ENCODE measurements around the gene LCE7A. TPM values are rescaled to one million over a fixed set of nuclear protein-coding genes. Genes with fewer than 3 reads are reported as not detected.

LCE7A gene, protein sequence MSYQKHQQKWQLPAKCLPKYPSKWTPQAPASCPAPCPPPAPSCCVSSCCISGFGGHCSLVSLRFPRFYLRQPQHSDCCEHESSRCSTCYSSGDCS
- not detected for total RNA-seq
- long read RNA-seq = 0 reads

DNA sequence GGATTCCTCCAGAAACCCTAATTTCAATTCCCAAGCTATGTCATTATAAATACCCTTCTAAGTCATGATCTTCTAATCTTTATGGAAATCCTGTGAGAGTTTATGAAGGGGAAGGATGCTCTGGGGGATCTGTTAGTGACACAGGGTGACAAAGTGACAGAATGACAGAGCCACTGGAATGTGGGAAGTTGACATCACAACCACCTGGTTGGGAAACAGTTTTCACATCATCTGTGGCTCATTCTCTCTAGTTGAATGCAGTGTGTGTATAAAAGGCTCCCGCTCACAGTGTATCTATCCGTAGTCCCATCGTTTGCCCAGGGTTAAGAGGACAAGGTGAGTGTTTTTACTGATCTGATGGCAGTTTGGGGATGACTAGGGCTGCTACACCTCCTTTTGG, at the start of gene LCE7A:
TSS of gene LCE7A (plus strand) at position 301 of the 400 bp plus-strand sequence. CDS start 702 bp downstream, outside the sequence.
- ATAC-seq = no peak

DNA sequence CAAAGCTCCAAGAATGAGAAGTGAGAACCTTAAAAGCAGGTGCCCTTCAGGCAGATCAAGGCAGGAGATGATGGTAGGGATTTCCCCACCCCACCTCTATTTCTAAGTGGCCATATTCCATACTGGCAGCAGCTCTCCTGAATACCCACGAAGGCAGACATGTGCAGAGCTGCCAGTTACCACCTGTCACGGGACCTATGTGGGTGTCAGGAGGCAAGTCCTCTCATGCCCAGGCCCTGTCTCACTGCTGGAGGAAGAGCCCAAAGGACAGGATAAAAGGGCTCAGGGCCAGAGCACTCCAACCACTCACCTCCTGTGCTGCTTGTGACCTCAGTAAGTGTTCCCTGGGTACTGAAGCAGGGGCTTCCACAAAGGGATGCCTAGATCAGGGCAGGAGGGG, 48.7 kb upstream of the LCE7A start:
- H3K27ac ChIP-seq = no peak overlapping the region
- H3K9me3 ChIP-seq = no peaks in the 10 kb centered on the region
- intact Hi-C loops (cut with DNase I) = no loop called here
- H3K4me3 ChIP-seq = no peak overlapping the region
- TF ChIP-seq, protein P1, sequence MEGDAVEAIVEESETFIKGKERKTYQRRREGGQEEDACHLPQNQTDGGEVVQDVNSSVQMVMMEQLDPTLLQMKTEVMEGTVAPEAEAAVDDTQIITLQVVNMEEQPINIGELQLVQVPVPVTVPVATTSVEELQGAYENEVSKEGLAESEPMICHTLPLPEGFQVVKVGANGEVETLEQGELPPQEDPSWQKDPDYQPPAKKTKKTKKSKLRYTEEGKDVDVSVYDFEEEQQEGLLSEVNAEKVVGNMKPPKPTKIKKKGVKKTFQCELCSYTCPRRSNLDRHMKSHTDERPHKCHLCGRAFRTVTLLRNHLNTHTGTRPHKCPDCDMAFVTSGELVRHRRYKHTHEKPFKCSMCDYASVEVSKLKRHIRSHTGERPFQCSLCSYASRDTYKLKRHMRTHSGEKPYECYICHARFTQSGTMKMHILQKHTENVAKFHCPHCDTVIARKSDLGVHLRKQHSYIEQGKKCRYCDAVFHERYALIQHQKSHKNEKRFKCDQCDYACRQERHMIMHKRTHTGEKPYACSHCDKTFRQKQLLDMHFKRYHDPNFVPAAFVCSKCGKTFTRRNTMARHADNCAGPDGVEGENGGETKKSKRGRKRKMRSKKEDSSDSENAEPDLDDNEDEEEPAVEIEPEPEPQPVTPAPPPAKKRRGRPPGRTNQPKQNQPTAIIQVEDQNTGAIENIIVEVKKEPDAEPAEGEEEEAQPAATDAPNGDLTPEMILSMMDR (IDR thresholded peaks at IDR 0.05) = no peak
- H3K36me3 ChIP-seq = no peaks in the 10 kb centered on the region
- peaks cover 3% of the 10 kb centered on the region for H3K27me3 ChIP-seq
- ATAC-seq (no peak), DNase-seq (no peak)
- H3K4me1 ChIP-seq = no peaks in the 10 kb centered on the region

More for the DNA sequence above, at the start of gene LCE7A:
- no peak for DNase-seq
- TF ChIP-seq, protein P1 (IDR thresholded peaks at IDR 0.05) = no peak
- Histone ChIP-seq H3K27me3 (no peaks in the 10 kb centered on the region), H3K27ac (no peak within 1 kb of the TSS), H3K36me3 (no peaks in the 10 kb centered on the region), H3K4me1 (no peaks in the 10 kb centered on the region), H3K4me3 (no peak within 1 kb of the TSS), H3K9me3 (no peaks in the 10 kb centered on the region)
- intact Hi-C loops (cut with DNase I) = no loop called here

DNA sequence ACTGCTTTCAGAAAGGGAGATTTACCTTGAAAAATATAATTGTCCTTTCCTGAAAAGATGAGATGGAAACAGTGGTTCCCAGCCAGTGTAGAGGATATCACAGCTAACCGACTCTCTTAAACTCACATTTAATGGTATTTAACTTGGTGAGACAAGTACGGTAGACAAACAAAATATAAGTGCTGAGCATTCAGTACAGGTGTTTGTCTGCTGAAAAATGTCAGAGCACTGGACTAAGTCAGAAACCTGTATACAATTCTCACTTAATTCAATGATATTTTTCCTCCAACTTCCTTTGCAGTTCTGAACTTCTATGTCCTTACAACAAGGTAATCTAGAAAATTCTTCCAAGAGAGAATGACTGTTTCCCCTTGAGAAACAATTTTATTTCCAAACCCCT, 48.1 kb upstream of the LCE7A start, which contains the start of gene LCE1B:
TSS of gene LCE1B (plus strand) at position 301 of the 400 bp plus-strand sequence. CDS start 476 bp downstream, outside the sequence.
- intact Hi-C loops (cut with DNase I) = no loop called here
- no peak for DNase-seq

DNA sequence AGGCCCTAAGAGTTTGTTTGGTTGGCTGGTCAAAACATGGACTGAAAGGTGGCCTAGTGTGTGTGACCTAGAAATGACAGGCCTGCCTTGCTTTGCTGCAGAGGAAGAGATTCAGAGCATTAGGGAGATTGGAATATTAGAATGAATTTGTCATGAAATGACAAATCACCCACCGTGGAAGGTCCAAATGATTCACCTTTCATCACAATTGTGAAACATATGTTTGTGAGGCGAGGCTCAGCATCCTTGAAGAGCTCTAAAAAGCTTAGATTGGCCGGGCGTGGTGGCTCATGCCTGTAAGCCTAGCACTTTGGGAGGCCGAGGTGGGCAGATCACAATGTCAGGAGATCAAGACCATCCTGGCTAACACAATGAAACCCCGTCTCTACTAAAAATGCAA, 42.5 kb upstream of the LCE7A start:
- ATAC-seq (no peak), DNase-seq (no peak)
- Histone ChIP-seq H3K27me3 (no peaks in the 10 kb centered on the region), H3K36me3 (no peaks in the 10 kb centered on the region), H3K4me3 (no peak overlapping the region), H3K27ac (no peak overlapping the region), H3K9me3 (no peaks in the 10 kb centered on the region), H3K4me1 (no peaks in the 10 kb centered on the region)
- TF ChIP-seq, protein P1 (IDR thresholded peaks at IDR 0.05) = no peak
- intact Hi-C loops (cut with DNase I) = no loop called here

More for the DNA sequence above, 48.1 kb upstream of the LCE7A start, which contains the start of gene LCE1B:
- H3K36me3 ChIP-seq = no peaks in the 10 kb centered on the region
- peaks cover 3% of the 10 kb centered on the region for H3K27me3 ChIP-seq
- TF ChIP-seq, protein P1 (IDR thresholded peaks at IDR 0.05) = no peak
- H3K4me3 ChIP-seq = no peak within 1 kb of the TSS
- H3K9me3 ChIP-seq = no peaks in the 10 kb centered on the region
- no peak for ATAC-seq
- H3K4me1 ChIP-seq = no peaks in the 10 kb centered on the region
- no peak within 1 kb of the TSS for H3K27ac ChIP-seq

DNA sequence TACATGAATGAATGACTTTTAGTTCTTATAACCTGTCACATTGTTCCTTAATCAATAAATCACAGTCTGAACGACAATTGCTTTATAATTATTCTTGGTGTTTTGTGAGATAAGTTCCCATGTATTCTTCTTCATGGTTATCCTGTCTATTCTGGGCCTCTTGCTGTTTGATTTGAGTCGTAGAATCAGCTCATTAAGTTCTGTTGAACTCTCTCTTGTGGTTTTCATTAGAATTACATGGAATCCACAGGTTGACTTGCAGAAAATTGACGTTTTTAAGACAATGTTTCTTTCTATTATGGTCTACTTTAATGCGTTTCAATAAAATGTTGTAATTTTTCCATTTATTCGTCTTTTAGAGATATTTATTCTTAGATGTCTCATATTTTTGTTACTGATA, 36.5 kb upstream of the LCE7A start:
- H3K36me3 ChIP-seq = no peaks in the 10 kb centered on the region
- no peaks in the 10 kb centered on the region for H3K27me3 ChIP-seq
- ATAC-seq = no peak
- no peaks in the 10 kb centered on the region for H3K9me3 ChIP-seq
- no peaks in the 10 kb centered on the region for H3K4me1 ChIP-seq
- H3K4me3 ChIP-seq = no peak overlapping the region
- TF ChIP-seq, protein P1 (IDR thresholded peaks at IDR 0.05) = no peak
- intact Hi-C loops (cut with DNase I) = no loop called here
- no peak for DNase-seq
- H3K27ac ChIP-seq = no peak overlapping the region

DNA sequence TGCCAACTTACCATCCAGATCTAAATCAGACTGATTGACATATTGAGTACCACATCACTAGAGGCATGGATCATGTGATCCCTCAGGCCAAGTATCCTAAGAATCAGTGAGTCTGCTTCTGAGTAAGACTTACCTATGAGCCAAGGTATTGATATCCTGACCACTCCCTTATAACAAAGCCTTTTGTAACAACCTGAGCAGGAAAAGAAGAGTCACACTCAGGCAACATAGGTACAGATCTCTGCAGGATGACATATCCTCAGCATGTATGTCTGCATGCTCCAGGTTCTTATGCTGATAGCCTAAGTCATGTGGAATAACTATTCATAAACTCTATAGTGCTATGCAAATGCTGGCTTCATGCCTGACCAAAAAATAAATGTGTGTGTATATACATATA, 34.8 kb upstream of the LCE7A start:
- H3K4me1 ChIP-seq = no peaks in the 10 kb centered on the region
- H3K36me3 ChIP-seq = no peaks in the 10 kb centered on the region
- ATAC-seq (no peak), DNase-seq (no peak)
- TF ChIP-seq, protein P1 (IDR thresholded peaks at IDR 0.05) = no peak
- H3K27ac ChIP-seq = no peak overlapping the region
- no peaks in the 10 kb centered on the region for H3K9me3 ChIP-seq
- no peak overlapping the region for H3K4me3 ChIP-seq
- H3K27me3 ChIP-seq = no peaks in the 10 kb centered on the region
- intact Hi-C loops (cut with DNase I) = no loop called here
